Measurements from ENCODE around the gene VSX1.

Gene VSX1

GRCh38 chr20:25087186-25087929 lies 5.4 kb upstream of the VSX1 start:
- no CpG with 5 or more reads among the region's 4 CpGs for WGBS (ENCODE audit: extremely low coverage, insufficient coverage, insufficient read length)

GRCh38 chr20:25085756-25086495 lies 4.0 kb upstream of the VSX1 start:
- no CpG with 5 or more reads among the region's 10 CpGs for WGBS (ENCODE audit: extremely low coverage, insufficient coverage, insufficient read length)
- no peak overlapping the region for H3K4ac ChIP-seq (ENCODE audit: low read depth, low read length)
- H3K27ac ChIP-seq (ENCODE audit: low read depth, low read length) = no peak overlapping the region
- H3K9ac ChIP-seq (ENCODE audit: low read length) = no peak overlapping the region
- no peak overlapping the region for H3K23ac ChIP-seq (ENCODE audit: low read length)
- H3K18ac ChIP-seq (ENCODE audit: low read length) = no peak overlapping the region
- peaks cover 6 to 7% of the 10 kb centered on the region in 2 experiments for H3K4me1 ChIP-seq (ENCODE audit: control insufficient read depth in 1 of 2, insufficient read depth in 2 of 2, low read length in 2 of 2)
- no peaks in the 10 kb centered on the region for H3K36me3 ChIP-seq (ENCODE audit: control insufficient read depth in 1 of 2, insufficient read depth in 2 of 2, low read length in 2 of 2)
- H3K4me2 ChIP-seq (ENCODE audit: low read length) = no peak overlapping the region
- H2BK12ac ChIP-seq (ENCODE audit: low read length) = no peak overlapping the region
- H4K12ac ChIP-seq (ENCODE audit: low read depth, low read length) = no peak overlapping the region
- H2AFZ ChIP-seq (ENCODE audit: insufficient read depth, low read length, poor library complexity) = no peak overlapping the region
- peaks cover 31% of the 10 kb centered on the region for H3K9me3 ChIP-seq (ENCODE audit: insufficient read depth, low read depth, low read length)
- H4K8ac ChIP-seq (ENCODE audit: low read depth, low read length) = no peak overlapping the region
- no peak overlapping the region for H2AK5ac ChIP-seq (ENCODE audit: low read length)
- H2BK120ac ChIP-seq (ENCODE audit: insufficient read depth, low read length, poor library complexity) = no peak overlapping the region
- no peaks in the 10 kb centered on the region for H3K79me1 ChIP-seq (ENCODE audit: low read length)
- H2BK5ac ChIP-seq (ENCODE audit: low read depth, low read length, poor library complexity) = no peak overlapping the region
- no peak for DNase-seq
- H4K91ac ChIP-seq (ENCODE audit: low read depth, low read length) = no peak overlapping the region
- peaks cover 53% of the 10 kb centered on the region for H3K27me3 ChIP-seq (ENCODE audit: insufficient read depth, low read length)
- H3K79me2 ChIP-seq (ENCODE audit: control insufficient read depth, insufficient read depth, low read length, poor library complexity) = no peaks in the 10 kb centered on the region
- no peak overlapping the region for H3K4me3 ChIP-seq (ENCODE audit: low read depth, low read length)
- H3K14ac ChIP-seq (ENCODE audit: low read length) = no peak overlapping the region

More at GRCh38 chr20:25087186-25087929, 5.4 kb upstream of the VSX1 start:
- H3K9me3 ChIP-seq (ENCODE audit: insufficient read depth, low read depth, low read length) = peaks cover 22% of the 10 kb centered on the region
- H3K14ac ChIP-seq (ENCODE audit: low read length) = no peak overlapping the region
- no peak overlapping the region for H3K4ac ChIP-seq (ENCODE audit: low read depth, low read length)
- no peak overlapping the region for H3K9ac ChIP-seq (ENCODE audit: low read length)
- no peak overlapping the region for H4K91ac ChIP-seq (ENCODE audit: low read depth, low read length)
- H3K4me2 ChIP-seq (ENCODE audit: low read length) = no peak overlapping the region
- no peak overlapping the region for H2BK12ac ChIP-seq (ENCODE audit: low read length)
- no peak overlapping the region for H4K12ac ChIP-seq (ENCODE audit: low read depth, low read length)
- H3K79me1 ChIP-seq (ENCODE audit: low read length) = no peaks in the 10 kb centered on the region
- no peaks in the 10 kb centered on the region for H3K4me1 ChIP-seq (ENCODE audit: control insufficient read depth in 1 of 2, insufficient read depth in 2 of 2, low read length in 2 of 2)
- no peak overlapping the region for H3K27ac ChIP-seq (ENCODE audit: low read depth, low read length)
- H3K23ac ChIP-seq (ENCODE audit: low read length) = no peak overlapping the region
- H3K18ac ChIP-seq (ENCODE audit: low read length) = no peak overlapping the region
- H3K4me3 ChIP-seq (ENCODE audit: low read depth, low read length) = no peak overlapping the region
- no peaks in the 10 kb centered on the region for H3K79me2 ChIP-seq (ENCODE audit: control insufficient read depth, insufficient read depth, low read length, poor library complexity)
- H3K36me3 ChIP-seq (ENCODE audit: control insufficient read depth in 1 of 2, insufficient read depth in 2 of 2, low read length in 2 of 2) = no peaks in the 10 kb centered on the region
- peaks cover 40% of the 10 kb centered on the region for H3K27me3 ChIP-seq (ENCODE audit: insufficient read depth, low read length)
- no peak overlapping the region for H2AK5ac ChIP-seq (ENCODE audit: low read length)
- DNase-seq = no peak
- H2BK120ac ChIP-seq (ENCODE audit: insufficient read depth, low read length, poor library complexity) = no peak overlapping the region
- H2AFZ ChIP-seq (ENCODE audit: insufficient read depth, low read length, poor library complexity) = no peak overlapping the region
- no peak overlapping the region for H2BK5ac ChIP-seq (ENCODE audit: low read depth, low read length, poor library complexity)
- no peak overlapping the region for H4K8ac ChIP-seq (ENCODE audit: low read depth, low read length)

DNA sequence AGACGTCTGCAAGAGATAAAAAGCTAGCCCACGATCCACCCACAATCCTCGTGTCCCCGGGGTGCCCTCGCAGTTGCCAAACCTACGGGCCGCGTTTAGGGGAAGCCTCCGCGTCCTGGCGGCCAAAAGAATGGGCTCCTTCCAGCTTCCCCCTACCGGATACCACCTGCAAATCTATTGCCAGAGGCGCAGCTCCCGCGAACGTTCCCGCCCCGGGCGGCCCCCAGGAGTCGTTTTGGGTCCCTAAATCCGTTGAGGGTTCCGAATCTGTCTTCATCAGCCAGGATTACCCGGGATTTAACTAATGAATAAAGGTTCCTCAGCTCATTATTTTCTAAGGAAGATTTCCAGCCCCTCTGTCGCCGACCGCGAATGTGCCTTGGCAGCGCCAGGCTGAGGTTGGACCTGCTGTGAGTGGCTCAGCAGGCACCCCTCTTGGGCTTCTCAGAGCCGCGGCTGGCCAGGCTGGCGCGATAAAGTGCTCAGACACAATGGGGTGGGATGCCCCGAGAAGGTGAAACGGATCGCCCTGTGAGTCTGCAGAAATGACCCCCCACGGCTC lies 2.8 kb upstream of the VSX1 start:
- H3K23ac ChIP-seq (ENCODE audit: low read length) = no peak overlapping the region
- no peak overlapping the region for H4K8ac ChIP-seq (ENCODE audit: low read depth, low read length)
- no peak overlapping the region for H3K18ac ChIP-seq (ENCODE audit: low read length)
- no peak overlapping the region for H2BK5ac ChIP-seq (ENCODE audit: low read depth, low read length, poor library complexity)
- no peak overlapping the region for H3K4ac ChIP-seq (ENCODE audit: low read depth, low read length)
- no peak overlapping the region for H3K9ac ChIP-seq (ENCODE audit: low read length)
- H3K14ac ChIP-seq (ENCODE audit: low read length) = no peak overlapping the region
- no peaks in the 10 kb centered on the region for H3K79me2 ChIP-seq (ENCODE audit: control insufficient read depth, insufficient read depth, low read length, poor library complexity)
- no peak overlapping the region for H2BK120ac ChIP-seq (ENCODE audit: insufficient read depth, low read length, poor library complexity)
- no peaks in the 10 kb centered on the region for H3K79me1 ChIP-seq (ENCODE audit: low read length)
- H2AK5ac ChIP-seq (ENCODE audit: low read length) = no peak overlapping the region
- peaks cover 6 to 7% of the 10 kb centered on the region in 2 experiments for H3K4me1 ChIP-seq (ENCODE audit: control insufficient read depth in 1 of 2, insufficient read depth in 2 of 2, low read length in 2 of 2)
- DNase-seq = no peak
- H3K4me2 ChIP-seq (ENCODE audit: low read length) = no peak overlapping the region
- peaks cover 58% of the 10 kb centered on the region for H3K27me3 ChIP-seq (ENCODE audit: insufficient read depth, low read length)
- no peaks in the 10 kb centered on the region for H3K36me3 ChIP-seq (ENCODE audit: control insufficient read depth in 1 of 2, insufficient read depth in 2 of 2, low read length in 2 of 2)
- H3K4me3 ChIP-seq (ENCODE audit: low read depth, low read length) = no peak overlapping the region
- no peak overlapping the region for H4K12ac ChIP-seq (ENCODE audit: low read depth, low read length)
- no peak overlapping the region for H4K91ac ChIP-seq (ENCODE audit: low read depth, low read length)
- no peak overlapping the region for H3K27ac ChIP-seq (ENCODE audit: low read depth, low read length)
- H2BK12ac ChIP-seq (ENCODE audit: low read length) = no peak overlapping the region
- peaks cover 31% of the 10 kb centered on the region for H3K9me3 ChIP-seq (ENCODE audit: insufficient read depth, low read depth, low read length)
- no CpG with 5 or more reads among the region's 36 CpGs for WGBS (ENCODE audit: extremely low coverage, insufficient coverage, insufficient read length)
- H2AFZ ChIP-seq (ENCODE audit: insufficient read depth, low read length, poor library complexity) = no peak overlapping the region

DNA sequence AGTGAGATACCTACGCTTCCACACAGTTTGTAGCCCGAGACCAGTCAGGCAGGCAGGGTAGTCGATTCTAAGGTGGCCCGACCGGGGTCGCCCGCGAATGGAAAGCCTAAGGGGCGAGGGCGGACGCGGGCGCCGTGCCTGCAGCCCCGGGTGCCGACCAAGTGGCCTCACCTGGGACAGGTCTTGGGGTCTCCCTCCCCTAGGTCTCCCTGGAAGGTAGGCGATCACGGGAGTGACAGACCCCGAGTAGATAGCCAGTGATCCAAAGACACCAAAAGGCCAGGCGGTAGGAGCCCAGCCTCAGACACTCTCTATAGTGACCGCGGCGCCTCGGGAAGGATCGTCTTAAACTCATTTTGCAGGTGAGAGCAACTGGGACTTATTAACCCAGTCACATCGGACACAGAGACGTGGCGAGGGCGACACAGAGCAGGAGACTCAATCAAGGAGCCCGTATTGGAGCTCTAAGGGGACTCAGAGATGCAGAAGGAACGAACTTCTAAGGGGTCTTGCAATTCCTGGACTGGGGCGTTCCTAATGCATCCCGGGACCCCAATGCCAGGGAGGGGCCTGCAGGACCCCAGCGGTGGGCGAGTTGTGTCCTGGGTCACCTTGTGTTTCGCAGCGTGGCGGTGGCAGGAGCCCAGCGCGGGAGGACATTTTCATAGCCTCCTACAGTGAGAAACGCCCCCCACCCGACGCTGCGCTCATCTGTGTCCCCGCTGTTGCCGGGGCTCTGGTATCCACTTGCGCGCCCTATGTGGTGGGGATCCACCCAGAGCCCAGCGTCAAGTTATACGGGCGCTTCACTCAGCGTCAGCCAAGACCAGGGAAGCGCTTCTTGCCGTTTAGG lies 2.1 kb upstream of the VSX1 start:
- Histone ChIP-seq H3K27me3 (ENCODE audit: insufficient read depth, low read length) (peaks cover 58% of the 10 kb centered on the region), H4K91ac (ENCODE audit: low read depth, low read length) (no peak overlapping the region)

More for the DNA sequence above, 2.1 kb upstream of the VSX1 start:
- no peak overlapping the region for H2BK5ac ChIP-seq (ENCODE audit: low read depth, low read length, poor library complexity)
- no peak overlapping the region for H3K4ac ChIP-seq (ENCODE audit: low read depth, low read length)
- H3K9ac ChIP-seq (ENCODE audit: low read length) = no peak overlapping the region
- no peak overlapping the region for H4K8ac ChIP-seq (ENCODE audit: low read depth, low read length)
- H2BK120ac ChIP-seq (ENCODE audit: insufficient read depth, low read length, poor library complexity) = no peak overlapping the region
- DNase-seq = no peak
- no peak overlapping the region for H3K23ac ChIP-seq (ENCODE audit: low read length)
- no peak overlapping the region for H4K12ac ChIP-seq (ENCODE audit: low read depth, low read length)
- no peaks in the 10 kb centered on the region for H3K79me1 ChIP-seq (ENCODE audit: low read length)
- no peak overlapping the region for H3K27ac ChIP-seq (ENCODE audit: low read depth, low read length)
- H3K4me2 ChIP-seq (ENCODE audit: low read length) = no peak overlapping the region
- H3K4me1 ChIP-seq (ENCODE audit: control insufficient read depth in 1 of 2, insufficient read depth in 2 of 2, low read length in 2 of 2) = peaks cover 6 to 7% of the 10 kb centered on the region in 2 experiments
- H2AK5ac ChIP-seq (ENCODE audit: low read length) = no peak overlapping the region
- no peak overlapping the region for H3K18ac ChIP-seq (ENCODE audit: low read length)
- no peak overlapping the region for H3K4me3 ChIP-seq (ENCODE audit: low read depth, low read length)
- peaks cover 31% of the 10 kb centered on the region for H3K9me3 ChIP-seq (ENCODE audit: insufficient read depth, low read depth, low read length)
- H3K79me2 ChIP-seq (ENCODE audit: control insufficient read depth, insufficient read depth, low read length, poor library complexity) = no peaks in the 10 kb centered on the region
- no peak overlapping the region for H3K14ac ChIP-seq (ENCODE audit: low read length)
- H2BK12ac ChIP-seq (ENCODE audit: low read length) = no peak overlapping the region
- no peaks in the 10 kb centered on the region for H3K36me3 ChIP-seq (ENCODE audit: control insufficient read depth in 1 of 2, insufficient read depth in 2 of 2, low read length in 2 of 2)
- WGBS (ENCODE audit: extremely low coverage, insufficient coverage, insufficient read length) = no CpG with 5 or more reads among the region's 54 CpGs
- no peak overlapping the region for H2AFZ ChIP-seq (ENCODE audit: insufficient read depth, low read length, poor library complexity)
